Choroid plexus epithelial cell (primary cell): ENCODE data around the gene OR4D6.
A peak's percentile ranks its signal among the peaks of the same experiment; 100 is the strongest.

Source experiments
- DNase-seq: peaks from one replicate; pipeline ENCODE4 v3.0.0-alpha.2; 2010; ENCODE audit warnings: low read depth
- H3K4me3 ChIP-seq: 2 replicates; pipeline ENCODE4 v1.5.1; 2011; ENCODE audit warnings: low read depth, mild to moderate bottlenecking, control low read depth, low read length, moderate library complexity
- CTCF ChIP-seq: conservative IDR thresholded peaks from 2 replicates; pipeline ENCODE4 v1.5.1; 2011; ENCODE audit warnings: low read depth, mild to moderate bottlenecking, control low read depth, inconsistent platforms, low read length, moderate library complexity

OR4D6 gene

GRCh38 chr11:59448484-59448883, 8.3 kb upstream of the OR4D6 start:
- no peak for DNase-seq
- H3K4me3 ChIP-seq: no peak overlapping the region
- no peak for TF ChIP-seq CTCF

- H3K4me3 ChIP-seq: no peak overlapping the region
- DNase-seq: no peak
- TF ChIP-seq CTCF: no peak
Measured at GRCh38 chr11:59459916-59460315, 3.2 kb downstream of the OR4D6 start.

- TF ChIP-seq CTCF: no peak
- no peak overlapping the region for H3K4me3 ChIP-seq
- DNase-seq: peak; percentile 24
Measured at GRCh38 chr11:59463190-59463641, 6.5 kb downstream of the OR4D6 start.

- TF ChIP-seq CTCF: no peak
- DNase-seq: no peak
- no peak within 1 kb of the TSS for H3K4me3 ChIP-seq
Measured at GRCh38 chr11:59473015-59473414, 16.3 kb downstream of the OR4D6 start, which contains the start of gene OR4D10. Gene OR4D10, plus strand, starts transcription at chr11:59473315. Its CDS starts 4,115 bp downstream, at chr11:59477430.

GRCh38 chr11:59475176-59475575, 18.4 kb downstream of the OR4D6 start:
- TF ChIP-seq CTCF: no peak
- no peak for DNase-seq
- H3K4me3 ChIP-seq: no peak overlapping the region

- no peak for TF ChIP-seq CTCF
- H3K4me3 ChIP-seq: no peak overlapping the region
- DNase-seq: no peak
Measured at GRCh38 chr11:59479906-59480305, 23.1 kb downstream of the OR4D6 start.

GRCh38 chr11:59480359-59480758, 23.6 kb downstream of the OR4D6 start:
- no peak for DNase-seq
- H3K4me3 ChIP-seq: no peak overlapping the region
- no peak for TF ChIP-seq CTCF
